H54 (cell line): ENCODE data around the gene TAS1R3.
"Not testable (repeated sequence)": the region's sequence is repeated elsewhere in the genome, so short reads cannot be mapped to it uniquely, and the experiment has no call there.

Experiments
- DNase-seq: peaks from one replicate; pipeline ENCODE4 v3.0.0; 2011; ENCODE audit warnings: low spot score, mixed read lengths; ENCODE audit not compliant: insufficient read length
- FAIRE-seq: peaks from 3 replicates; lab custom pipeline; 2011; peaks lifted over from hg19 to GRCh38; lab: Jason Lieb, UNC
- POLR2A ChIP-seq: IDR thresholded peaks from 2 replicates; pipeline ENCODE4 v1.6.1; 2011; ENCODE audit warnings: low read depth, mild to moderate bottlenecking, low read length

The TAS1R3 gene

GRCh38 chr1:1308756-1309250, 22.3 kb upstream of the TAS1R3 start:
- FAIRE-seq (no peak), DNase-seq (no peak)
- no peak for TF ChIP-seq POLR2A

DNA sequence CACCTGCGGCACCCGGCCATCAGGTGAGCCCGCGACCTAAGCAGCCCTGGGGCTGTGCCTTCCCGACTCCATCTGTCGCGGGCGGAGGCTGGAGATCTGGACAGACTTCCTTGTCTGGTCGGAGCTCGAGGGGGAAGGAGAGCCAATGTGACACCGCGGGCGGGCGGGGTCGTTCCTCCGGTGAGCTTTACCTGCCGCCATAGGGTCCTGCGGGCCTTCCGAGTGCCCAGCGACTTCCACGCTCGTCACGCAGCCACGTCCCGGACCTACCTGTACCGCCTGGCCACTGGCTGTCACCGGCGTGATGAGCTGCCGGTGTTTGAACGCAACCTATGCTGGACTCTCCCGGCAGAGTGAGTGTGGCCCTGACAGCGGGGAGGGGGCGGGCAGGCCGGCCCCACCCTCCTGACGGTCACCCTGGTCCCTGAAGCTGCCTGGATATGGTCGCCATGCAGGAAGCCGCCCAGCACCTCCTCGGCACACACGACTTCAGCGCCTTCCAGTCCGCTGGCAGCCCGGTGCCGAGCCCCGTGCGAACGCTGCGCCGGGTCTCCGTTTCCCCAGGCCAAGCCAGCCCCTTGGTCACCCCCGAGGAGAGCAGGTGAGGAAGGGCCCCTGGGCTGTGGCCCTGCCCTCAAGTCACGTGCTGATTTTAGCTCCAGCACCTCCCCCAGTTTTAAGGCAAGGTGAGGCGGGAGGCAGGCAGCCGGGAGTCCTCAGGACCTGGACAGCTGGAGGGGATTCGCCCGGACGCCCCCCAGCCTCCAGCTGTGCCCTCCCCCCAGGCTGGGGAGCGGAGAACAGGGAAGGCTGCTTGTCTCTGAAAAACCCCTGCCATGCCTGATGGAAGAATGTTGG, 21.6 kb upstream of the TAS1R3 start:
- no peak for TF ChIP-seq POLR2A
- FAIRE-seq, result no peak

DNA sequence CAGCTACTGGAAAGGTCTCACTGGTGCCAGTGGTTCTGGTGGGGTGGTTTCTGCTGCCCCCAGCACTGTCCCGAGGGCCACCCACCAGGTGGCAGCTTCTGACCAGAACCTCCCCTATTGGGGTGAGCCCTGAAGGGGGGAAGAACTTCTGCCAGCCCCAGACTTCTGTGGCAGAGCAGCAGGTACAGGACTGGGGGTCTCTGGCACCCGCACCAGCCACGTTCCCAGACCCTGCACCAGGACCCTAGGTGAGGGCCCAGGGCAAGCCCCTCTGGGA, 21.0 kb upstream of the TAS1R3 start:
- FAIRE-seq (no peak), DNase-seq (no peak)
- no peak for TF ChIP-seq POLR2A

More for the DNA sequence above, 21.6 kb upstream of the TAS1R3 start:
- no peak for DNase-seq

DNA sequence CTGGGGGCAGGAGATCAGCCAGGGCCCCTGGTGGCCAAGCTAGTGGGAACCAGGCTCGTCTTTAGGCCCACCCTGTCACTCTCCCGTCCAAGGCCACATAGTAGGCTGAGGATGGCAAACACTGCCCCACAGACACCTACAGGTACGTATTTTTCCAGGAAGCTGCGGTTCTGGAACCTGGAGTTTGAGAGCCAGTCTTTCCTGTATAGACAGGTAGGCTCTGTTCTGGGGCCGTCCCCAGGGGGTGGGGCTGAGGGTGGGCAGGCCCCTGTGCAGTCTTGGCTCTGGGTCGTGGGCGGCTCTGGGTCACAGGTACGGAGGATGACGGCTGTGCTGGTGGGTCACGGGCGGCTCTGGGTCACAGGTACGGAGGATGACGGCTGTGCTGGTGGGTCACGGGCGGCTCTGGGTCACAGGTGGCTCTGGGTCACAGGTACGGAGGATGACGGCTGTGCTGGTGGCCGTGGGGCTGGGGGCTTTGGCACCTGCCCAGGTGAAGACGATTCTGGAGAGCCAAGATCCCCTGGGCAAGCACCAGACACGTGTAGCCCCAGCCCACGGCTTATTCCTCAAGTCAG, 20.5 kb upstream of the TAS1R3 start:
- no peak for DNase-seq
- FAIRE-seq, result no peak
- TF ChIP-seq POLR2A, result no peak

DNA sequence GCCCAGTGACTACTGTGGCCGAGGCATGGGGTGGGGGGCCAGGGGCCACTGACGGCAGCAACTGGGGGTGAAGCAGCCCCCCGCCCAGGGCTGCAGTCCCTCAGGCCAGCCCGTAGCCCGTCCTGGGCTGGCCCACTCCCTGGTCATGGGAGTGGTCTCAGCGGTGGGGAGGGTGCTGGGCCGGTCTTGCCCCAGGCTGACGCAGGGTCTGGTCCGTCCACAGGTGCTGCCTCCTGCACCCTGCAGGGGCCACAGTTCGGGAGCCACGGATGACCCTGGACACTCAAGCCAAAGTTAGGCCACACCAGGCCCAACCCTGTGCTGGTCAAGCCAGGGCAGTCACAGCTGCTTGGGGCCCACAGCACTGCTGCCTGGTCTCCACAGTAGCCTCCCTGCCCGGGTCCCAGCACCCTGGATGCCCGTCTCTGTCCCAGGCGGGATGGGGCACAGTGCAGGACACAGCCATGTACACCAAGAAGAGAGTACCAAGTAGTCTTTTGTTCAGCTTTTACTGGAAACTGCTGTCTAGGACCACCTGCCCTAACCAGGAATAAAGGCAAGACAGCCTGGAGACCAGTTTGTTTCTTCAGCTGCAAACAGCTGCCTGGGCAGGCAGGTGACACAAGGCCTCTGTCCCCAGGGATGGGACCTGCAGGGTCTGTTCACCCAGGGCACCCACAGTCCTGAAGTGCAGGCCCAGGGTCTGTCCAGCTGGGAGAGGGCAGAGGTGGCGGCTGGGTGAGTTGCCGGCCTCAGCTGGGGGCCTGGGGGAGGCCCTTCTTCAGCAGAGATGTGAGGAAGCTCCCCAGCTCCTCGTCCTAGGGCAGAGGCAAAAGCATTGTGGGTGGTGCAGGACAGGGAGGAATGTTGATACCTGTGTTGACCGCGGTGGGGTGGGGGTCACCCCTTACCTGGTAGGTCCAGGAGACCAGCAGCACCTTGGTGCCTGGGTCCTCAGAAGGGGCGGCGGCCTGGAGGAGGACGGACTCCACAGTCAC, 19.7 kb upstream of the TAS1R3 start:
- no peak for TF ChIP-seq POLR2A
- FAIRE-seq (no peak), DNase-seq (no peak)

- FAIRE-seq (no peak), DNase-seq (no peak)
- TF ChIP-seq POLR2A, result no peak
These were observed 18.4 kb upstream of the TAS1R3 start for GRCh38 chr1:1312450-1313314.

GRCh38 chr1:1313500-1314236, 17.4 kb upstream of the TAS1R3 start:
- DNase-seq (no peak), FAIRE-seq (no peak)
- no peak for TF ChIP-seq POLR2A

DNA sequence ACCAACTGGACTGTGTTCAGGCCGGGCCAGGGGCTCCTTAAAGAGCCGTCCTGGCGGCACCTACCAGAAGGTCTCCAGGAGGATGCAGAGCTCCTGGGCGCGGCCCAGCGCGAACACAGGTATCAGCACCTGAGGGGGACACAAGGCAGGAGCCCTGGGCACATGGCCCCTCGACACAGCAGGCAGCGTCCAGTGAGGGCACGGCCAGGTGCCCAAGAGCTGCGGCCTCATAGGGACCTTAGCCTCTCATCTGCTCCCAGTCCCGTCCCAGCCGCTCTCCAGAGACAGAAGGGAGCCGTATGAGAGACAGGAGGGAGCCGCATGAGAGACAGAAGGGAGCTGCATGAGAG, 16.9 kb upstream of the TAS1R3 start:
- DNase-seq (no peak), FAIRE-seq (no peak)
- no peak for TF ChIP-seq POLR2A

GRCh38 chr1:1314678-1315335, 16.3 kb upstream of the TAS1R3 start:
- FAIRE-seq, result no peak
- TF ChIP-seq POLR2A, result no peak
- no peak for DNase-seq

DNA sequence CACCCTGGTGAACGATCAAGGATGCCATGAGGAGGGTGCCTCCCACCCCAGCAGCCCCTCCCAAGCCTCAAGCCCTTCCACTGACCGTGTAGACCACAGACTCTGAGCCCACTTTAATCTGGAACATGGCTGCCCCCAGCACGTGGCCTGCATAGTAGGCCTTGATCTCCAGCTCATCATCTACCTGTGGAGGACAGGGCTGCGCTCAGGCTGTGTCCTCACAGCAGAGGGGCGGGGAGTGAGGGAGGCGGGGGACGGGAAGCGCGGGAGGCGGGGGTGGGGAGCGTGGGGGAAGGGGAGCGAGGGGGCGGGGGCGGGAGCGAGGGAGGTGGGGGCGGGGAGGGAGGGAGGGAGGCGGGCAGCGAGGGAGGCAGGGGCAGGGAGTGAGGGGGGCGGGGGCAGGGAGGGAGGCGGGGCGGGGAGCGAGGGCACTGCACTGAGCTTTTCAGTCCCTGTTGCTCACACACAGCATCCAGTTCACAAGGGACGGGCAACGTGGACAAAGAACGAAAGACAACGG, 15.6 kb upstream of the TAS1R3 start:
- no peak for DNase-seq
- FAIRE-seq, result no peak
- TF ChIP-seq POLR2A, result no peak

DNA sequence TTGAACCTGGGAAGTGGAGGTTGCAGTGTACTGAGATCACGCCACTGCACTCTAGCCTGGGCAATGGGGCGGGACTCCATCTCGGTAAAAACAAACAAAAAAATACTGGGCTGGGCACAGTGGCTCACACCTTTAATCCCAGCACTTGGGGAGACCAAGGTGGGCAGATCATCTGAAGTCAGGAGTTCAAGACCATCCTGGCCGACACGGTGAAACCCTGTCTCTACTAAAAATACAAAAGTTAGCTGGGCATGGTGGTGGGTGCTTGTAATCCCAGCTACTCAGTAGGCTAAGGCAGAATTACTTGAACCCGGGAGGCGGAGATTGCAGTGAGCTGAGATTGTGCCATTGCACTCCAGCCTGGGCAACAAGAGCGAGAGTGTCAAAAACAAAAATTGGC, 14.9 kb upstream of the TAS1R3 start:
- not testable (repeated sequence) for FAIRE-seq

DNA sequence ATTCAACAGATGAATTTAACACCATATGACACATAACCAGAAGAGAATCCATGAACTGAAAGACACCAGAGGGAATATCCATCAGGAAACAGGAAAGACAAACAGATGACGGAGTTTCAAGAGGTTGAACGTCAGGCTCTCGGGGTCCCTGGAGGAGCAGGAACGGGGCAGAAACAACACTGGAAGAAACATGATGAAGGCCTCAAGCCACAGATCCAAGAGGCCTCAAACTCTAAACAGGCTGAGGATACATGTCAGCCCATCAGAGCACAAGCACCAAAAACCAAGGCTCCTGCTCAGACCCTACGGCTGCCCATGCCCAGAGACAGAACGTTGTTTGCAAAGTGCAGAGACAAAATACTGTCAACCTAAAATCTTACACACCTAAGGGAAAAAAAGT, 13.7 kb upstream of the TAS1R3 start:
- FAIRE-seq (no peak), DNase-seq (no peak)
- no peak for TF ChIP-seq POLR2A

More for the DNA sequence above, 14.9 kb upstream of the TAS1R3 start:
- DNase-seq, result not testable (repeated sequence)
